ENCODE measurements around the gene CFAP46.

CFAP46 gene

DNA sequence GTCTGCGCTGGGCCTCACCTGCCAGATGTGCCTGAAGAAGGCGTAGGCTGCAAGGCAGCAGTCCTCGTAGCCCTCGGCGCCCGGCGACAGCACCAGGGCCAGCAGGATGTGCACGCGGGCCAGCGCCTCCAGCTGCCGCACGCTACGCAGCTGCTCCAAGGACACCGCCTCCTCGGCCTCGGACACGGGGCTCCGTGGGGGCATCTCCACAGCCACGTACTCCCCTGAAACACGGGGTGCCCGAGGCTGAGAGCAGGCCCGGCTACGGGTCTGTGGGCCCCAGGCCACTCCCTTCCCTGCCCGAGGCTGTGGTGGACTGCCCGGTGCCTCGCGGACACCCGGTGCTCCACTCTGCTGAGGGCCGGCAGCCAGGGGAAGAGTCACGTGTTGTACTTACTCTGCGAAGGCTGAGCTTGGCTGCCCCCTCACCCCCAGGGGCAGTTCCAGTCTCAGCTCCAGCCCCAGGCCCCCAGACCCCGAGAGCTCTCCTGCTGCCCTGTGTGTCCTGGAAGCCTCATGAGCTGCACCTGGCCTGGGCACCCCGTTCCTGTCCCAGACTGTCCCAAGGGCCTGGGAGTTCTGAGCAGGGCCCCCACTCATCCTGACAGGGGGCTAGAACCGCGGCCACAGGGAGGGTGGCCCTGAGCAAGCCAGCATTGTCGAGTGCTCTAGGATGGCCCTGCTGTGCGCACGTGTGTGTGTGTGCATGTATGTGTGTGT lies 62.8 kb downstream of the CFAP46 start:
- no peak for DNase-seq

DNA sequence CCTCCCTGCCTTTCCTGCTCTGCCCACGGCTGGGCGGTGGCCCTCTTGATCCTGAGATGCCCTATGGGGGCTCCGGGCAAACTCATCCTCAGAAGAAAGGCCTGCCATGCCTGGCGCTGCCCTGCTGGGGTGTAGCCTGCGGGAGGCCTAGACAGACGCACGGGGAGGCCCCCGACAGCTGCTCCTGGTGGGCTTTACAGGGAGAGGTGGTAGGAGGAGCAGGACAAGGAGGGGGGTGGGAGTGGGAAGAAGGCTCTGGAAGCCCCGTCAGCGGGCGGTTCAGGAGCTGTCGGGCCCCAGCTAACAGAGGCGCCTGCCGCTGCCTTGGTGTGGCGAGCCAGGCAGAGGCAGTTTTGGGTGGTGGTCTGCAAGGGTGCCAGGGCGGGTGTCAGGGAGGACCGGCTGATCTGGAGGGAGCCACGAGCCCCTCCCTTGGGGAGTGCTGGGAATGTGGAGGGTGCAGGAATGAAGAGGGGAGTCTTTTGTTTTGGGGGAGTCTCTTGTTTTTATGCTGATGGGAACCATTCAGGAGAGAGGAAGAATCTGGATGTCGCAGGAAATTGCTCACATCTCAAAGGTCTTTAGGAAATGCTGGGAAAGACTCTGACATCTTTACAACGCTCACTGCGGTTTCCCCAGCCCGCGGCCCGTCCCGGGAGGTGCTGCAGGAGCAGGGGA lies 63.5 kb downstream of the CFAP46 start:
- no peak for DNase-seq

DNA sequence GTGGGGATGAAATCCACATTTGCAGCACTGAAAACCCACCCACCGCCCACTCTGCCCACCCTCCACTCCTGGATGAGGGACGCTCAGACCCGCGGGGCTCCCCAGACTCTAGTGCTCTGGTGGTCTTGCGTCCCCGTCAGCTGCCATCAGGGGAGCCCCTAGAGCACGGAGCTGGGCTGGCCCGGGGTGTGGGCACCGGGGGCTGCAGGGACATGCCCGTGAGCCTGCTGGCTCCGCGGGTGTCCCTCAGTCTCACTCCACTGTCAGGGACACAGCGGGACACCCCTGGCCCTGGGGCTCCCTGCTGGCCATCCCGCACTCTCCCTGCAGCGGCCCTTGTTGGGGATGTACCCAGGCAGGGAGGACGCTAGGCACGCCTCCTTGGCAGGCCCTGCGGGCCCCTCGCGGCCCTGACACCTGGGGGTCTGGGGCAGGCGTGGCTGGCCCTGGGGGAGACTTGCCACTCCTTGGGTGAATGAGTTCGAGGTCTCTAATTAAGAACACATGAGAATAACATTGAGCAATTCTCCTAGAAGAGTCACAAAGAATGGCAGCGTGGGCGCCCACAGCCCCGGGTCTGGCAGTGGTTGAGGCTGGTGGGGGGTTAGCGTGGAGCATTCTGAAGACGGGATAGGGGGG lies 64.2 kb downstream of the CFAP46 start:
- DNase-seq = no peak

DNA sequence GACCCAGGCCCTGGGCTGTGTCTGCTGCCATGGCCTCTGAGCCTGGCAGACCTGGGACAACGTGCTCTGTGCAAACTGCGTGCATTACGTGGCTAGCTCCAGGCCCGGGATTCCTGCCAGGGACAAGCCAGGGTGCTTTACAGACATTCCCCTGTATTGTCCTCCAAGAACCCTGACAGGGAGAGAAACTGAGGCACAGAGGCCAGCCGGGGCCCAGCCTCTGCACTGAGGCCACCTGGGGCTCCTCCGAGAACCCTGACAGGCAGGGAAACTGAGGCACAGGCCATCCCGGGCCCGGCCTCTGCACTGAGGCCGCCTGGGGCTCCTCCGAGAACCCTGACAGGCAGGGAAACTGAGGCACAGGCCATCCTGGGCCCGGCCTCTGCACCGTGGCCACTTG lies 64.9 kb downstream of the CFAP46 start:
- DNase-seq = no peak

DNA sequence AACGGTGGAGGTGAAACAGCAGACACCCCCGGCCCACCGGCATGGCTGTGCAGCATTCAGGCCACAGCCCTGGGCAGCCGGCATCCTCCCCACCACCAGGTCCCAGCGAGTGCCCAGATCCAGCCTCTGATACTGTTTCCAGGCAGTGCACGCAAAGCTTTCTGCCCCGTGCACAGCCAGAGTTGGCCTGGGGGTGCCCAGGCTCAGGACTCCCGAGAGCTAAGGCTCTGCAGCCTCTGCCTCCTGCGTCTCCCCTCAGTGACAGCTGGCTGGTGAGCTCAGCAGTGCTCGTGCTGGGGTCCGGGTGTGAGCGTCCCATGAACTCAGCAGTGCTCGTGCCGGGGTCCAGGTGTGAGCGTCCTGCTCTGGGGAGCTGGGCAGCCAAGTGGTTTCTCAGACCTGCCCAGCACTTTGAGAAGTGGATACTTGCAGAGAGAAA lies 65.4 kb downstream of the CFAP46 start:
- no peak for DNase-seq

DNA sequence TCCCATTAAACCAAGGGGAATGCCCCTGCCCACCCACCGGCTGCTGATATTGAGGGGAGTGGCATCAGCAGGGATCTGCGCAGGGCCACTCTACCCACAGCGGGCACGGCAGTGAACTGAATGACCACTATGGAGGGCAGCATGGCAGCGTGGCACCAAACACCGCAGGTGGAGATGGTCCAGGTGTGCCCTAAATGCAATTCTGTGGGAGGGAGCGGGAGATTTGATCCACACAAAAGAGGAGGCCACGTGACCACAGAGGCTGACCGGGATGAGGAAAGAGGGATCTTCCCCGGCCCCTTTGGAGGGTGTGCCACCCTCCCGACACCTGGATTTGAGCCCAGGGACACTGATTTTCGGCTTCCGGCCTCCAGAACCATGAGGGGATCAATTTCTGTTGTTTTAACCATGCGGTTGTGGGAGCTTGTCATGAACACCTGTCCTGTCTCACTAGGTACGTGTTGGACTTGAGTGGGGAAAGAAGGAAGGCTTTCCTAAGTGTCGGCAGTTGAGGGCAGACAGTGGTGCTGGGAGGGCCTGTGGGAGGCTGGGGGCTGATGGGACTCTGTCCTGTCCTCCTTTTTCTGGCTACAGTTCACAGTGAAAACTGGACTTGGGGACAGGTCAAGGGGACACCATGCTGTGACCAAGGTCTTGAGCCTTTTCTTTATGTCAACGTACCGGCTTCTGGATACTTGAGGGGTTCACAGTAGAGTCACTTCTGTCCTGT lies 66.1 kb downstream of the CFAP46 start:
- no peak for DNase-seq

DNA sequence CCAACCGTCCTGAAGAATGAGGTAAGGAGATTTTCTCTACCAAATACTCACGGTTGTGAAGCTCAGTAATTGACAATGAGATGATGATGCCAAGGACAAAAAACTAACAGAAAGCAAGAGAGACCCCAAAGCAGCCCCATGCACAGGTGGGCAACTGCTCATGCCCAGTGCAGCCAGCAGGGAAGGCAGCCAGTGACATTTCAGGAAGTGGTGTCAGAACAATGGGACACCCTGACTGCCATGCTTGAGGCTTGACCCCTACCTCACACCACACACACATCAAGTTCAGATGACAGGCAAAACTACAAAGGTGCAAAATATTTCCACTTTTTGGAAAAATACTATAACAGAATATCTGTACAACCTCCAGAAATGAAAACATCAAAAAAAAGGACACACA lies 66.9 kb downstream of the CFAP46 start:
- DNase-seq = no peak

DNA sequence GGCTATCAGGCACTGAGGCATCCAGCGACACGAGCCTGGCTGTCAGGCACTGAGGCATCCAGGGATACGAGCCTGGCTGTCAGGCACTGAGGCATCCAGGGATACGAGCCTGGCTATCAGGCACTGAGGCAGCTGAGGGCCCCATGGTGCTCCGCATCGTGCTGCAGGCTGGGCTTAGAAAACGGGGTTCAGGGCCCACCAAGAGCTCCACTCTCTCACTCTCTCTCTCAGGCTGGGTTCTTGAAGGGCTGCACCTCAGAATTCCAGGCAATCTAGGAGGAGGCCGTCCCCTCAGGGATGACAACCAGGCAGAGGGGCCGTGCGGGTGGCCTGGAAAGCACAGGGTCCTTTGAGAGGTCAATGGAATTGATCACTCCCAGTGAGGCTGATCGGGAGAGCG lies 69.0 kb downstream of the CFAP46 start:
- no peak for DNase-seq

DNA sequence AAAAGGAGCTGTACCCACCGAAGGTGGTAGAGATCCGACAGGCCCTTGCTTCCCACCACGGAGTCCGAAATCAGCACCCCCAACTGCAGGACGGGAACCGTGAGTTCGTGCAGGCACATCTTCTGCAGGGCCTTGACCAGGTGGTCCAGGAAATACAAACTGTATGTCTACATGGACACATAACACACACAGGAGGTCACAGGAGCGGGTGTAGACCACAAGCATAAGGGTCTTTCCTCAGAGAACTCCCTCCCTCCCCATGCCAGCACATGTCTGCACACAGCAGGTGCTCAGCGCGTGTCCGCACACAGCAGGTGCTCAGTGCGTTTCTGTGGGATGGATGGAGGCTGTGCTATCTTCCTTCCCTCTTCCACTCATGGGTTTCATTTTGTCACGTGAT lies 69.7 kb downstream of the CFAP46 start:
- no peak for DNase-seq

DNA sequence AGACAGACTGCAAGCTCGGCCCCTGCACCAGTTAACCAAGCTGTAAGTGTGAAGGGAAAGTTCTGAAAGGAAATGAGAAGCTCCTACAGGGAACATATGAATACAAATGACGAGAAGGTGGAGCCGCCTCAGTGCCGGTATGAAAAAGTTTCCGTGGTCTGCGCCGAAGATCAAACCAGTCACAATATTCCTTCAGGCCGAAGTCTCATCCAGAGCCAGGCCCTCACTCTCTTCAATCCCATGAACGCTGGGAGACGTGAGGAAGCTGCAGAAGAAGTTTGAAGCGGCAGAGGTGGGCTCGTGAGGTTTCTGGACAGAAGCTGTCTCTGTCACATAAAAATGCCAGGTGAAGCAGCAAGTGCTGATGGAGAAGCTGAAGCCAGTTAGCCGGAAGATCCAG lies 71.9 kb downstream of the CFAP46 start:
- no peak for DNase-seq

DNA sequence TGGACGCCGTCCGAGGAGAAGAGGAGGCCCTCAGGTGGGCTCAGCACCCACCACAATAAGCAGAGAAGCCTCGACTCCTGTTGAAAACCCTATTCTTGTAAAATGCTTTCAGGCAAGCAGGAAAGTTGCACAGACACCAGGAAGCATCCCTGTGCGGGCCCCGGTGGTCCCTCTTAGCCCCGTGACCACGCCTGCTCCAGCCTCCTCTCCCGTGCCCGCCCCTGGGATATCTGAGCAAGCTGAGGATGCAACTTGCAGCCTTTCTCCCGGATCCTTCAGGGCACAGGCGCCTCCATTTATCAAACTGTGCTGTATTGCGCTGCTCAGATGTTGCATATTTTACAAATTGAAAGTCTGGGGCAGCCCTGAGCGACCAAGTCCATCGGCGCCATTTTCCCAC lies 72.7 kb downstream of the CFAP46 start:
- DNase-seq = no peak

DNA sequence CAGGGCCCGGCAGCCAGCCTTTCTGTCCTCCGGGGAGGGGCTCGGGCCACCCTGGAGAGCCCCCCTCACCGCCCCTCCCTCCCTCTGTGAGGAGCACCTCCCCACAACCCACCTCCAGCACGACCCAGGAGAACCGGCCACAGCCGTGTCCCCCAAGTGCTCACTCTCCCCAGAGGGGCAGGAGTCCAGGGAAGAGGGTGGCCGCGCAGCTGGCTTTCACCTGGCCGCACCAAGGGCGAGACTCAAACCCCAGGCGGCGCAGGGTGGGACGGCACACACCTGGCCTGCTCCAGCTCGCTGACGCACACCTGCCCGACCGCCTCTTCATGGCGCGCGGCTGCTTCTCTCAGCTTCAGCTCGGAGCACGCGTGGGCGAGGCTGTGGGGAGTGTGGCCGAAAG lies 73.4 kb downstream of the CFAP46 start:
- DNase-seq = no peak

DNA sequence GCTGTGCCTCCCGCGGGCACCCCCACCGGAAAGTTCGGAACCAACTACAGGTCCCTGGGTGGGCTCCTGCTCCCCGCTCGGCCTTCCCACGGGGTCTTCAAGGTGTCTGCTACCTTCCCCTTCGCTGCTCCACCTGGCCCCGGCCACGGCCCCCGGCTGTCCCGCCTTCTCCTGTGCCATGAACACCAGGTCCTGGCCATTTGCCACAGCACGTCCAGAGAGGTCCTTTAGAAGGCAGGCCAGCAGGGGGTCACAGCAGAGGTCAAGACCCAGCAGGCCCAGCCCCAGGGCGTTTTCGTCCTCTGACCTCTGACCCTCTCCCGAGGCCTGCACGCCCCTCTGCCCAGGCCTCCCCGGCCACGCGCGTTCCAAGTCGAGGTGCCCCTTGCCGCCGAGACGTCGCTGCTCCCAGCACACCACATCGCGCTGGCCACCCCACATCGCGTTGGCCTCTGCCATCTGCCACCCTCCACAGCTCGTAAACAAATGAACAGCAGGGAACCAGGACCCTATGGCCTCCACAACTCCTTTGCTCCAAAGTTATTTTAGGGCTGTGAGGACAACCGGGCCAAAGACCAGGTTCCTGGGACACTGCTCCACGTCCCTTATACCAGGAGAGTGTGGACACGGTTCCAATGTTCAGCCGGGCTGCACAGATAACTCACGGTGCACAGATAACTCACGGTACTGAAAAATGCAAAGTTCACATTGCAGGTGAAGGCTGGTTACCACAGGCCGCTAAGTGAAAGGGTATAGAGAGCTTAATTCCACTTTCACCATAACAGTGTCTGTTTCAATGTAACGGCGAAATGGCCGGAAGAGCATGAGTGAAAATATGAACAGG lies 74.3 kb downstream of the CFAP46 start:
- DNase-seq = no peak

DNA sequence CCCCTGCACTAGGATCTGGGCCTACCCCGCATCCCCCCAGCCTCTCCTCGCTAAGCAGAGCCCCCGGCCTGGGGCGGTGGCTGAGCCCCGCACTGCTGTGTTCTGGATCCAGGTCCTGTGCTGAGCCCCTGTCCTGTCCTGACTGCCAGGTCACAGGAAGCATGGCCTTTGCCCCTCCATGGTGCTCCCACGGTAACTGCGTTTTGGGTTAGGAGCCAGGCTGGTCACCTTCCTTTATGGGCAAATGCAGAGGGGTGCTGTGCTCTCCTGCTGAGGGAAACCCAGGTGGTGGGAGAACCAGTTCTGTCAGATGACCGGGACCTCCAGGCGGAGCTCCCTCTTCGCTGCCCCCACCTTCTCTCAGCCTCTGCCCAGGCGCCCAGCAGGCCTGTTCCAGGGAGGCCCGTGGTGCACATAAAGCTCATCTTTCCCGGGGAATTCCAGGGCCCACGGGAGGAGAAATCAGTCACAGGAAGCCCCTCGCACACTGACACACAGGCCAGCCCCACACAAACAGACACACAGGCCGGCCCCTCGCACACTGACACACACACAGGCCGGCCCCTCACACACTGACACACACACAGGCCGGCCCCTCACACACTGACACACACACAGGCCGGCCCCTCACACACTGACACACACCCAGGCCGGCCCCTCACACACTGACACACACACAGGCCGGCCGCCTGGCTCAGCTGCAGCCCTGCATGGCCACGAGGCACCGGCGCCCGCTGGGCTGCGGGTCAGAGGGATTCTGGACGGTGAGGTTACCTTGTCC lies 75.6 kb downstream of the CFAP46 start:
- DNase-seq = no peak

DNA sequence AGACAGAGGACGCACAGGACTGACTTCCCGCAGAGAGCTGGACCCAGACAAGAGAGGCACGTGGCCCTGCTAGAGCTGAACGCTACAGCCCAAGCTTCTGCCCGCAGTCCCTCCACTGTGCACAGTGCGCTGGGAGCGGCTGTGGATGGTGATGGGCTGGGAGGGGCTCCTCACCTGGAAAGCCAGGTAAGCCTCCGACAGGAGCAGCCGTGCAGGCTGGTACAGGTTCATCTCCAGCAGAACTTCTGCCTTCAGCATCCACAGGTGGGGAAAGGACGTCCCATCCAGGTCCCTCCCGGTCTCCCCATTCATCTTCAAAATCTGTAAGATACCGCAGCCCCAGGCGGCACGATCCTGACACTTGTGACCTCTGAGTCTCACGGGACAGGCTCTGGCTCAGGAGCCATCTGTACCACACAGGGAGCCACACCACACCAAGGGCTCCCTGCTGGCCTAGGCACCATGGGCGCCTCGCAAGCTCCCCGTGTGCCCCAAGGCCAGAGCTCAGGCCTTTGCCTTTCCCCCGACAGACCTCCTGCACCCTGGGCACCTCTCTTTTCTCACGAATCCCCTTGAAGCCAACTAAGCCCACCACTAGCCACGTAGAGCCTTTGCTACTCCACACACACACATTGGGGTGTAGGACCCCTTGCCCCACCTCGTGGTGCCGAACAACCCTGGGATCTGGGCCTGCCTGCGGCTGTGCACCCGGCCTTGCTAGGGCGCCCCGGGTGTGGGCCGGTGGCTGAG lies 76.3 kb downstream of the CFAP46 start:
- no peak for DNase-seq

DNA sequence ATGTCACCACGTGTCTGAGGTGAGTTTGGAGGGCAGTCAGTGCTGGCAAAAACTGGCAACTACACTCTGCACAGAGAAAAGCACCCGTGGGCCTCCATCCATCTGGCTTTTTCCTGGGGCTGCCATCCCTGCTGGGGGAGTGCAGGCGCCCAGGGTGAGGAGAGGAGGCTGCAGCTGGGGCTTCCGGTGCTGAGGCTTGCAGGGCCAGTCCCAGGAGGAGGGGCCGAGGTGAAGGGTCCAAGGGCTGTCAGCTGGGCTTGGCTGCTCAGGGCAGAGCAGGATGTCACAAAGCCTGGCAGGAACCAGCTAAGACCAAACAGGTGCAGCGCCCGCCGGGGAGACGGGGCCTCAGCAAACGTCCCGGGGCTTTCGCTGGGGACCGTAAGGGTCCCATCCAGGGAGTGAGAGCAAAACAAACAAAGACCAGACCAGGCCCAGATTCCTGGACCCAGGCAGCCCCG lies 77.2 kb downstream of the CFAP46 start:
- DNase-seq = no peak

DNA sequence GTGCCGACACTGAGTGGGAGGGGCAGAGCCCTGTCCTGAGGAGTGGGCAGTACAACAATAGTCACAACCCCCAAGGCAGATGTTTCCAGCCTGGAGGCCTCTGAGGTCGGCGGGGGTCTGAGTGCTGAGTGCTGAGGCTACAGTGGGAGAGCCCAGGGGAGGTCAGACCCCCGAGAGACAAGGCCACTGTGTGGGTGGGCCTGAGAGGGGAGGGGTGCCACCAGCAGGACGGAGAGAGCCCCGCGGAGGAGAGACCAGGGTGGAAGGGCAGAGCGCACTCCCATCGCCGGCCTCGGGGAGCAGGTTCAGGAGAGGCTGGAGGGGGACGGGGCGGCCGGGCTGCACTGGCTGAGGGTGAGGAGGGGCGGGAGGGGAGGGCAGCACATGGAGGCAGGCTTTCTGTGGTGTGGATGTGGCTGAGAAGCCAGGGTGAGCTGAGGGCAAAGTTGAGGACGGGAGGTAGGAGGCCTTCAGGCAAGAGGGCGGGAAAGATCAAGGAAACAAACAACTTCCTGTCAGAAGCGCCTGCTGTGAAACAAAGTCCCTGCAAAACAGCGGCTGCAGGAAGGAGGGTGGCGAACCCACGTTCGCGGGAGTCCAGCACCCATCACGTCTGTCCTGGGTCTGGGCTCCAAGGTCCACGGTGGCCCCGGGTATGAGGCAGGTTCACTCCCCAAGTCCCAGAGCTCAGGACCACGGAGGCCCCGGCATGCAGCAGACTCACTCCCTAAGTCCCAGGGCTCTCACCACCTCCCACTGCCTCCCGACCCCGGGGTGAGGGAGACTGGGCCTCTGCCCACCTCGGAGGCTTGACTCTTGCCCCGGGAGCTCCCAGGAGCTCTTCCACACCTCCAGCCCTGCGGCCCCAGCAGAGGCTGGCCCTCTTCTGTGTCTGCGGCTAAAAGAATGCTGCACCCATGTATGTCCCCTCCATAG lies 79.6 kb downstream of the CFAP46 start:
- no peak for DNase-seq

DNA sequence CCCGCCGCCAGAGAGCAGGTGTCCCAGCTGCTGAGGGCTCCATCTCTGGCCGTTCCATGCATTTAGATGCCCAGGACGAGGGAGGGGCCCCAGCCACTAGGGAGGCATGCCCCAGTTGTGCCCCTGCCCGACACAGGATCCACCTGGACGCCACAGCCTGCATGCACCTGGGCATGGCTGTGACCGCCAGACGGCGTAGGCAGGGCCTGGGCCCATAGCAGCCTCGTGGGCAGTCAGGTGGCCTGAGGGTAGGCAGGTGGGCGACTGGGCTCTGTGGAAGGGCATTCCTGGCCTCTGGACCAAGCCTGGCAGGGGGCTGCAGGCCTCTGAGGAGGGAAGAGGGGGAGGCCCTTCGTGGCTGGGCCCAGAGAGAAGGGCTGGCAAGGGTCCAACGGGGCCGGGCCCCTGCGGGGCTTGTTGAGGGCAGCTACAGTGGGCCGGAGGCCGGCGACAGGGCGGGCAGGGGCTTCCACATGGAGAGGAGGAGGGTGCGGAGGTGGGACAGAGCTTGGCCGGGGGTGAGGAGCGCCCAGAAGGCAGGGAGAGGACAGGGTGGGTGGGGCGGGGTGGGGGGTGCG lies 80.4 kb downstream of the CFAP46 start:
- DNase-seq = no peak

DNA sequence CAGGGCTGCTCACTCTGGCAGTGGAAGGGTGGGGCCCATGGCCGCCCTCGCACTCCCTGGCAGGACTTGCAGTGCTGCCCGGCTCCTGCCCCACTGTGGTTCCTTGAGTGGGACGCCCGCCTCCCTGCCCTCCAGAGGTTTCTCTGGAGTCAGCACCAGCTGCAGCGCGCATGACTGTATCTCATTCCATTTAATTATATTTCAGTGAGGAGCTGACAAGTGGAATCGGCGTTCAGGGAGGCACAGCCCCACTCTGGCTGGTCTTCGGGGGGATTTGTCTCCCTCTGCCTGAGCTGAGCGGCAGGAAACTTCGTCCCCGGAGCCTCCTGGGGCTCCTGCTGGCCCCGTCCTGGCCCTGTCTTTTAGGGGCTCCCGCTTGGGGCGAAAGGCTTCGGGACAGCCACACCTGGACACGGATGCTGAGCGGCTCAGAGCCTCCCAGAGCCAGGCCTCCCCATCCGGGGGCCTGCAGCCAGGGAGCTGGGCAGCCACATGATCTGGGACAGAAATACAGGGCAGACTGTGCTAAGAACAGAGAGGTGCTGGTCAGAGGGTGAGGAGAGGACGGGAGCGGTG lies 81.2 kb downstream of the CFAP46 start:
- DNase-seq = no peak

Measured in NCI-H187 treated with DMSO at 0.1 percent for 48 hours (cell line).